KMS-11 (cell line): ENCODE data around the gene SYNE1.

Source experiments
- H2AFZ ChIP-seq: fragments of 200-600 bp; sonication (generic); 2 replicates; pipeline ENCODE4 v1.6.1; 2016; ENCODE audit warnings: antibody characterized with exemption, mixed run types, low read depth
- H3K27ac ChIP-seq: fragments of 200-600 bp; sonication (generic); 2 replicates; pipeline ENCODE4 v1.6.1; 2016; ENCODE audit warnings: mild to moderate bottlenecking, mixed run types
- H3K27me3 ChIP-seq: fragments of 200-600 bp; sonication (generic); 2 replicates; pipeline ENCODE4 v1.6.1; 2017; ENCODE audit warnings: mild to moderate bottlenecking, low read depth, mixed run types, moderate library complexity; ENCODE audit not compliant: insufficient read depth
- H3K36me3 ChIP-seq: fragments of 200-600 bp; sonication (generic); 2 replicates; pipeline ENCODE4 v1.6.1; 2017; ENCODE audit warnings: mild to moderate bottlenecking, mixed run types; ENCODE audit not compliant: insufficient read depth
- H3K4me1 ChIP-seq: fragments of 200-600 bp; sonication (generic); 2 replicates; pipeline ENCODE4 v1.6.1; 2016; ENCODE audit warnings: mild to moderate bottlenecking, low read depth, mixed run types; ENCODE audit not compliant: poor library complexity, severe bottlenecking
- H3K4me2 ChIP-seq: fragments of 200-600 bp; sonication (generic); 2 replicates; pipeline ENCODE4 v1.7.0; 2016; ENCODE audit warnings: mild to moderate bottlenecking, mixed run types
- H3K4me3 ChIP-seq: fragments of 200-600 bp; sonication (generic); IDR thresholded peaks from 2 replicates; pipeline ENCODE4 v1.6.1; 2017; ENCODE audit warnings: low read depth, low read length, mixed read lengths; ENCODE audit not compliant: insufficient read depth
- H3K79me2 ChIP-seq: fragments of 200-600 bp; sonication (generic); 2 replicates; pipeline ENCODE4 v1.6.1; 2016; ENCODE audit warnings: low read depth, mixed run types; ENCODE audit not compliant: insufficient read depth
- H3K9ac ChIP-seq: fragments of 200-600 bp; sonication (generic); 2 replicates; pipeline ENCODE4 v1.6.1; 2016; ENCODE audit warnings: mild to moderate bottlenecking, mixed run types
- H4K20me1 ChIP-seq: fragments of 200-600 bp; sonication (generic); 2 replicates; pipeline ENCODE4 v1.6.1; 2016; ENCODE audit warnings: mild to moderate bottlenecking, mixed run types; ENCODE audit not compliant: insufficient read depth
- TF ChIP-seq, protein P1 (sequence below): fragments of 200-600 bp; sonication (generic); conservative IDR thresholded peaks from 2 replicates; pipeline ENCODE4 v1.6.1; 2017; ENCODE audit warnings: low read depth, mild to moderate bottlenecking, antibody characterized with exemption, low read length, moderate library complexity, mixed read lengths

SYNE1 gene

GRCh38 chr6:152343735-152344360 lies 293.3 kb downstream of the SYNE1 start:
- TF ChIP-seq, protein P1, sequence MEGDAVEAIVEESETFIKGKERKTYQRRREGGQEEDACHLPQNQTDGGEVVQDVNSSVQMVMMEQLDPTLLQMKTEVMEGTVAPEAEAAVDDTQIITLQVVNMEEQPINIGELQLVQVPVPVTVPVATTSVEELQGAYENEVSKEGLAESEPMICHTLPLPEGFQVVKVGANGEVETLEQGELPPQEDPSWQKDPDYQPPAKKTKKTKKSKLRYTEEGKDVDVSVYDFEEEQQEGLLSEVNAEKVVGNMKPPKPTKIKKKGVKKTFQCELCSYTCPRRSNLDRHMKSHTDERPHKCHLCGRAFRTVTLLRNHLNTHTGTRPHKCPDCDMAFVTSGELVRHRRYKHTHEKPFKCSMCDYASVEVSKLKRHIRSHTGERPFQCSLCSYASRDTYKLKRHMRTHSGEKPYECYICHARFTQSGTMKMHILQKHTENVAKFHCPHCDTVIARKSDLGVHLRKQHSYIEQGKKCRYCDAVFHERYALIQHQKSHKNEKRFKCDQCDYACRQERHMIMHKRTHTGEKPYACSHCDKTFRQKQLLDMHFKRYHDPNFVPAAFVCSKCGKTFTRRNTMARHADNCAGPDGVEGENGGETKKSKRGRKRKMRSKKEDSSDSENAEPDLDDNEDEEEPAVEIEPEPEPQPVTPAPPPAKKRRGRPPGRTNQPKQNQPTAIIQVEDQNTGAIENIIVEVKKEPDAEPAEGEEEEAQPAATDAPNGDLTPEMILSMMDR, result no peak
- no peak overlapping the region for H3K9ac ChIP-seq
- H3K79me2 ChIP-seq, result no peaks in the 10 kb centered on the region

GRCh38 chr6:152341596-152341995 lies 295.6 kb downstream of the SYNE1 start:
- Histone ChIP-seq H3K27me3 (no peaks in the 10 kb centered on the region), H3K79me2 (no peaks in the 10 kb centered on the region), H2AFZ (no peak overlapping the region), H3K4me1 (no peaks in the 10 kb centered on the region), H3K27ac (no peak overlapping the region), H3K4me3 (no peak overlapping the region), H3K9ac (no peak overlapping the region), H4K20me1 (no peaks in the 10 kb centered on the region), H3K36me3 (no peaks in the 10 kb centered on the region), H3K4me2 (no peak overlapping the region)
- TF ChIP-seq, protein P1, result no peak

More at GRCh38 chr6:152343735-152344360, 293.3 kb downstream of the SYNE1 start:
- H3K4me2 ChIP-seq, result no peak overlapping the region
- H3K36me3 ChIP-seq, result no peaks in the 10 kb centered on the region
- H3K4me3 ChIP-seq, result no peak overlapping the region
- no peak overlapping the region for H2AFZ ChIP-seq
- no peaks in the 10 kb centered on the region for H3K4me1 ChIP-seq
- no peak overlapping the region for H3K27ac ChIP-seq
- H4K20me1 ChIP-seq, result no peaks in the 10 kb centered on the region
- no peaks in the 10 kb centered on the region for H3K27me3 ChIP-seq

DNA sequence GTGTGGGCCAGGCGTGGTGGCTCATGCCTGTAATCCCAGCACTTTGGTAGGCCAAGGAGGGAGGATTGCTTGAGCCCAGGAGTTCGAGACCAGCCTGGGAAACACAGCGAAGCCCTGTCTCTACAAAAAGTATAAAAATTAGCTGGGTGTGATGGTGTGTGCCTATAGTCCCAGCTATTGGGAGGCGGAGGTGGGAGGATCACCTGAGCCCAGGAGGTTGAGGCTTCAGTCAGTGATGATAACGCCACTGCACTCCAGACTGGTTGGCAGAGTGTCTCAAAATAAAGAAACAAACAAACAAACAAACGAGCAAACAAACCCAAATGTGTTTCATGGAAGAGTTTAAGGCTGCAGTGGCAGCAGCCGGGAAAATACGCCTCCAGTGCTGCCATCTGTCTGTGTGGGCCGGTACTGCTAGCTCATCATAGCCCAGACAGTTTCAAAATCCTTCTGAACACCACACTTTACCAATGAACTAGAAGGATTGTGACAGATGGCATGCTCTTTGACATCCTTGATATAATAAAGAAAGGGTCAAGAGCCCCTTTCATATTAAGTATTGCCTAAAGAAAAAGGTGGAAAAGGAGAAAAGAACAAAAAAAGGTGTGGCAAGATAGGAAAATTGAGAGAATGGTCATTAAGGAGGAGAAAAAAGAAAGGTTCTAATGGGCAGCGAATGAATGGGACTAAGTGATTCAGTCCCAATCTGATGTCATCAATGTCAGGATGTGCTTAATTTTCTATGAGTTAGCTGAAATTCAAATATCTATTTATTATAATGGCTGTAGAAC lies 298.6 kb downstream of the SYNE1 start:
- Histone ChIP-seq H3K27me3 (no peaks in the 10 kb centered on the region), H3K79me2 (no peaks in the 10 kb centered on the region), H4K20me1 (no peaks in the 10 kb centered on the region), H3K36me3 (no peaks in the 10 kb centered on the region), H2AFZ (peak overlapping the region; percentile 48), H3K4me2 (no peak overlapping the region), H3K4me1 (no peaks in the 10 kb centered on the region), H3K27ac (no peak overlapping the region), H3K9ac (no peak overlapping the region), H3K4me3 (no peak overlapping the region)
- TF ChIP-seq, protein P1, result peak; percentile 85

- TF ChIP-seq, protein P1, result no peak
- Histone ChIP-seq H2AFZ (no peak overlapping the region), H3K4me2 (no peak overlapping the region), H3K27ac (no peak overlapping the region), H3K9ac (no peak overlapping the region), H3K27me3 (no peaks in the 10 kb centered on the region), H3K4me1 (no peaks in the 10 kb centered on the region), H3K4me3 (no peak overlapping the region), H3K36me3 (no peaks in the 10 kb centered on the region), H4K20me1 (no peaks in the 10 kb centered on the region), H3K79me2 (no peaks in the 10 kb centered on the region)
These were observed 302.6 kb downstream of the SYNE1 start for GRCh38 chr6:152334555-152334954.
